SK-N-SH (cell line): ENCODE results near the gene STAP2. TPM values are rescaled to one million over a fixed set of nuclear protein-coding genes. Genes with fewer than 3 reads are reported as not detected.

Experiments used
- CTCF ChIA-PET: fragments of 300-600, 350-600 bp; formaldehyde crosslinking; extraction: SDS; loops from one replicate; lab custom pipeline; 2021; lab: Yijun Ruan, JAX
- POLR2A ChIA-PET: fragments of 350-600 bp; sonication (Branson Sonifier 250); formaldehyde crosslinking; extraction: SDS; loops from one replicate; lab custom pipeline; 2020; ENCODE audit warnings: antibody characterized with exemption, inconsistent platforms; lab: Yijun Ruan, JAX
- DNase-seq: peaks from one replicate; pipeline ENCODE4 v3.0.0; 2012
- H2AFZ ChIP-seq: fragments of 200-600 bp; sonication (generic); 2 replicates; pipeline ENCODE4 v1.8.1; 2016; ENCODE audit warnings: antibody characterized with exemption, mild to moderate bottlenecking, low read depth
- H3F3A ChIP-seq: fragments of 200-600 bp; sonication (generic); replicated peaks from 2 replicates; pipeline ENCODE3; 2016; ENCODE audit warnings: antibody characterized with exemption, mild to moderate bottlenecking; ENCODE audit not compliant: insufficient read depth
- H3K27ac ChIP-seq, 2 experiments: fragments of 200-500 bp in 1 of 2; fragments of 200-600 bp in 1 of 2; sonication (Bioruptor generic) in 1 of 2; sonication (generic), shearing (Covaris generic) in 1 of 2; 2 replicates each; pipeline versions ENCODE4 v1.5.1 to v1.6.1; 2014 to 2016; ENCODE audit warnings: low read depth in 2 of 2, inconsistent platforms in 1 of 2, low read length in 1 of 2, mild to moderate bottlenecking in 1 of 2, mixed read lengths in 1 of 2
- H3K27me3 ChIP-seq: fragments of 200-600 bp; sonication (generic), shearing (Covaris generic); 2 replicates; pipeline ENCODE4 v1.6.1; 2016; ENCODE audit warnings: mixed run types; ENCODE audit not compliant: insufficient read depth
- H3K36me3 ChIP-seq, 2 experiments: fragments of 200-500 bp in 1 of 2; fragments of 200-600 bp in 1 of 2; sonication (Bioruptor generic) in 1 of 2; sonication (generic) in 1 of 2; replicated peaks in 1 of 2; 2 replicates each; pipeline versions ENCODE3 to v1.5.1; 2014 to 2016; ENCODE audit warnings: low read length in 1 of 2, mild to moderate bottlenecking in 1 of 2; ENCODE audit not compliant: insufficient read depth in 2 of 2, control insufficient read depth in 1 of 2
- H3K4me1 ChIP-seq, 2 experiments: fragments of 200-500 bp in 1 of 2; fragments of 200-600 bp in 1 of 2; sonication (Bioruptor generic) in 1 of 2; sonication (generic), shearing (Covaris generic) in 1 of 2; 2 replicates each; pipeline versions ENCODE4 v1.5.1 to v1.6.1; 2014 to 2016; ENCODE audit warnings: low read depth in 1 of 2, low read length in 1 of 2, mixed run types in 1 of 2; ENCODE audit not compliant: insufficient read depth in 2 of 2, control insufficient read depth in 1 of 2
- H3K4me2 ChIP-seq: fragments of 200-600 bp; sonication (generic), shearing (Covaris generic); 2 replicates; pipeline ENCODE4 v1.6.1; 2017; ENCODE audit warnings: mixed run types
- H3K4me3 ChIP-seq, 2 experiments: fragments of 200-500 bp in 1 of 2; fragments of 200-600 bp in 1 of 2; sonication (Bioruptor generic) in 1 of 2; sonication (generic), shearing (Covaris generic) in 1 of 2; 2 replicates each; pipeline versions ENCODE4 v1.5.1 to v1.8.1; 2014 to 2016; ENCODE audit warnings: low read depth in 2 of 2, inconsistent platforms in 1 of 2, low read length in 1 of 2, mild to moderate bottlenecking in 1 of 2, mixed read lengths in 1 of 2, moderate library complexity in 1 of 2
- H3K79me2 ChIP-seq: fragments of 200-600 bp; sonication (generic); 2 replicates; pipeline ENCODE4 v1.8.1; 2017; ENCODE audit warnings: mild to moderate bottlenecking; ENCODE audit not compliant: insufficient read depth
- H3K9ac ChIP-seq: fragments of 200-600 bp; sonication (generic); 2 replicates; pipeline ENCODE4 v1.6.1; 2017; ENCODE audit warnings: mixed run types
- H3K9me2 ChIP-seq: fragments of 200-600 bp; sonication (generic); 2 replicates; pipeline ENCODE4 v1.6.1; 2017; ENCODE audit warnings: mixed run types
- H3K9me3 ChIP-seq: fragments of 200-600 bp; sonication (generic); 2 replicates; pipeline ENCODE4 v1.6.1; 2017; ENCODE audit warnings: mixed run types, mild to moderate bottlenecking, moderate library complexity
- H4K20me1 ChIP-seq: fragments of 200-600 bp; sonication (generic); 2 replicates; pipeline ENCODE4 v1.6.1; 2017; ENCODE audit warnings: mild to moderate bottlenecking, mixed run types; ENCODE audit not compliant: insufficient read depth
- CTCF ChIP-seq: fragments of 200-600 bp; sonication (generic); IDR thresholded peaks from 2 replicates; pipeline ENCODE4 v1.6.1; 2017; ENCODE audit warnings: antibody characterized with exemption, mild to moderate bottlenecking, moderate library complexity
- ELF1 ChIP-seq: IDR thresholded peaks from 2 replicates; pipeline ENCODE4 v1.4.0; 2012
- EZH2phosphoT487 ChIP-seq: fragments of 200-600 bp; sonication (generic); IDR thresholded peaks from 2 replicates; pipeline ENCODE4 v1.6.1; 2017; ENCODE audit warnings: low read depth, mixed run types, mild to moderate bottlenecking, antibody characterized with exemption, moderate library complexity, borderline replicate concordance
- FOSL2 ChIP-seq: IDR thresholded peaks from 2 replicates; pipeline ENCODE4 v1.4.0; 2012; ENCODE audit warnings: low read depth, mild to moderate bottlenecking, moderate library complexity, borderline replicate concordance
- FOXJ3 ChIP-seq: sonication (generic); formaldehyde crosslinking; IDR thresholded peaks from 2 replicates; pipeline ENCODE4 v1.5.1; 2020; ENCODE audit warnings: mild to moderate bottlenecking, missing genetic modification reagents
- FOXM1 ChIP-seq: IDR thresholded peaks from 2 replicates; pipeline ENCODE4 v1.4.0; 2012; ENCODE audit warnings: low read depth, mild to moderate bottlenecking
- GABPA ChIP-seq: IDR thresholded peaks from 2 replicates; pipeline ENCODE4 v1.4.0; 2012; ENCODE audit warnings: low read depth, mild to moderate bottlenecking
- NRF1 ChIP-seq: IDR thresholded peaks from 2 replicates; pipeline ENCODE4 v1.6.1; 2012; ENCODE audit warnings: low read depth, mild to moderate bottlenecking, low read length
- PBX3 ChIP-seq: IDR thresholded peaks from 2 replicates; pipeline ENCODE4; 2012
- SIN3A ChIP-seq: IDR thresholded peaks from 2 replicates; pipeline ENCODE4 v1.6.1; 2012; ENCODE audit warnings: low read depth, mild to moderate bottlenecking, low read length, moderate library complexity, borderline replicate concordance
- SMC3 ChIP-seq: IDR thresholded peaks from 2 replicates; pipeline ENCODE4 v1.6.1; 2012; ENCODE audit warnings: low read depth, low read length, improper control_type of control experiment
- TCF12 ChIP-seq: IDR thresholded peaks from 2 replicates; pipeline ENCODE4 v1.4.0; 2012
- TEAD4 ChIP-seq: IDR thresholded peaks from 2 replicates; pipeline ENCODE4 v1.4.0; 2012; ENCODE audit warnings: mild to moderate bottlenecking, borderline replicate concordance; ENCODE audit not compliant: insufficient read depth
- USF1 ChIP-seq: IDR thresholded peaks from 2 replicates; pipeline ENCODE4 v1.4.0; 2012; ENCODE audit warnings: low read depth, borderline replicate concordance
- YY1 ChIP-seq: IDR thresholded peaks from 2 replicates; pipeline ENCODE4 v1.4.0; 2012; ENCODE audit warnings: low read depth, mild to moderate bottlenecking
- WGBS: methylation state at CpG from one replicate; pipeline ENCODE4 v1.1.6; 2017; ENCODE audit warnings: low lambda C conversion rate; 5-methylcytosine and 5-hydroxymethylcytosine counted together
- polyA plus RNA-seq, 3 experiments: library from polyadenylated mRNA; depleted of rRNA; stranded (reverse); fragments of >200 nt; gene quantifications; 2 replicates each; pipeline ENCODE4 v1.2.3, GENCODE V29; 2012
- TF ChIP-seq, protein P1 (sequence below): fragments of 150-350 bp; IDR thresholded peaks from 2 replicates; pipeline ENCODE4 v1.6.1; 2017; ENCODE audit warnings: antibody characterized with exemption, low read length, low read depth, borderline replicate concordance
- TF ChIP-seq, protein P2 (sequence below): IDR thresholded peaks from 2 replicates; pipeline ENCODE4 v1.4.0; 2012; ENCODE audit warnings: low read depth
- TF ChIP-seq, protein P3 (sequence below): IDR thresholded peaks from 2 replicates; pipeline ENCODE4 v1.6.1; 2012; ENCODE audit warnings: mild to moderate bottlenecking, low read depth, low read length, moderate library complexity

Gene STAP2
- polyA plus RNA-seq, 1 of the 3 experiments (the other 2 are of a cell fraction) = 7.6 TPM

DNA sequence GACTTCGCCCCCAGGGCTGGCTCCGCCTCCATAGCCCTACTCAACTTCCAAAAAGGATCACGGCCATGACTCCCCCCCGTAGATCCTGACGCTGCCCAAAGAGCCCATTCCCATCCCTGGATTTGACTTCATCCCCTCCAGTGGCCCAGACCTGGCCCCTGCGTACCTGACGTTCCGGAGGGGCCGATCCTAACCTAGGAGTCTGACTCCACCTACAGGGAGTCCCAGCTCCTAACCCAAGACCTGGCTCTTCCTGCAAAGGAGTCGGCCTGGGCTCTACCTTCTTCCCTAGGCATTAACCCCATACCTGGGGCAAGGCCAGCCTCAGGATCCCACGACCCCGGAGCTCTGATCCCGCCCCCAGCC lies 10.8 kb downstream of the STAP2 start:
- 25% methylated on average over 8 of the region's 13 CpGs for WGBS
- Histone ChIP-seq H3K27ac (peak overlapping the region; percentile 46 to 74; a peak in 3 of 4 replicates), H3F3A (peaks cover 6% of the 10 kb centered on the region), H3K4me1 (peaks cover 0 to 16% of the 10 kb centered on the region in 2 experiments; a peak in 2 of 4 replicates), H3K9ac (peak overlapping the region; percentile 26; the same call in 1 of the 2 replicates), H2AFZ (peak overlapping the region; percentile 91; the same call in 1 of the 2 replicates), H3K4me3 (peak overlapping the region; percentile 54 to 83), H3K27me3 (no peaks in the 10 kb centered on the region), H4K20me1 (no peaks in the 10 kb centered on the region), H3K79me2 (peaks cover 7% of the 10 kb centered on the region; the same call in 1 of the 2 replicates), H3K9me3 (no peaks in the 10 kb centered on the region), H3K36me3 (no peaks in the 10 kb centered on the region), H3K9me2 (no peaks in the 10 kb centered on the region), H3K4me2 (peak overlapping the region; percentile 81)
- TF ChIP-seq USF1 (no peak), CTCF (no peak), TEAD4 (no peak), EZH2phosphoT487 (no peak), SMC3 (no peak), NRF1 (no peak), YY1 (no peak), PBX3 (no peak), GABPA (no peak), FOSL2 (no peak), SIN3A (no peak), TCF12 (no peak), ELF1 (no peak), FOXJ3 (CRISPR knock-in tag) (no peak), FOXM1 (no peak)
- TF ChIP-seq, protein P1, sequence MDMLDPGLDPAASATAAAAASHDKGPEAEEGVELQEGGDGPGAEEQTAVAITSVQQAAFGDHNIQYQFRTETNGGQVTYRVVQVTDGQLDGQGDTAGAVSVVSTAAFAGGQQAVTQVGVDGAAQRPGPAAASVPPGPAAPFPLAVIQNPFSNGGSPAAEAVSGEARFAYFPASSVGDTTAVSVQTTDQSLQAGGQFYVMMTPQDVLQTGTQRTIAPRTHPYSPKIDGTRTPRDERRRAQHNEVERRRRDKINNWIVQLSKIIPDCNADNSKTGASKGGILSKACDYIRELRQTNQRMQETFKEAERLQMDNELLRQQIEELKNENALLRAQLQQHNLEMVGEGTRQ = no peak
- TF ChIP-seq, protein P2, sequence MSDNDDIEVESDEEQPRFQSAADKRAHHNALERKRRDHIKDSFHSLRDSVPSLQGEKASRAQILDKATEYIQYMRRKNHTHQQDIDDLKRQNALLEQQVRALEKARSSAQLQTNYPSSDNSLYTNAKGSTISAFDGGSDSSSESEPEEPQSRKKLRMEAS = no peak
- TF ChIP-seq, protein P3, sequence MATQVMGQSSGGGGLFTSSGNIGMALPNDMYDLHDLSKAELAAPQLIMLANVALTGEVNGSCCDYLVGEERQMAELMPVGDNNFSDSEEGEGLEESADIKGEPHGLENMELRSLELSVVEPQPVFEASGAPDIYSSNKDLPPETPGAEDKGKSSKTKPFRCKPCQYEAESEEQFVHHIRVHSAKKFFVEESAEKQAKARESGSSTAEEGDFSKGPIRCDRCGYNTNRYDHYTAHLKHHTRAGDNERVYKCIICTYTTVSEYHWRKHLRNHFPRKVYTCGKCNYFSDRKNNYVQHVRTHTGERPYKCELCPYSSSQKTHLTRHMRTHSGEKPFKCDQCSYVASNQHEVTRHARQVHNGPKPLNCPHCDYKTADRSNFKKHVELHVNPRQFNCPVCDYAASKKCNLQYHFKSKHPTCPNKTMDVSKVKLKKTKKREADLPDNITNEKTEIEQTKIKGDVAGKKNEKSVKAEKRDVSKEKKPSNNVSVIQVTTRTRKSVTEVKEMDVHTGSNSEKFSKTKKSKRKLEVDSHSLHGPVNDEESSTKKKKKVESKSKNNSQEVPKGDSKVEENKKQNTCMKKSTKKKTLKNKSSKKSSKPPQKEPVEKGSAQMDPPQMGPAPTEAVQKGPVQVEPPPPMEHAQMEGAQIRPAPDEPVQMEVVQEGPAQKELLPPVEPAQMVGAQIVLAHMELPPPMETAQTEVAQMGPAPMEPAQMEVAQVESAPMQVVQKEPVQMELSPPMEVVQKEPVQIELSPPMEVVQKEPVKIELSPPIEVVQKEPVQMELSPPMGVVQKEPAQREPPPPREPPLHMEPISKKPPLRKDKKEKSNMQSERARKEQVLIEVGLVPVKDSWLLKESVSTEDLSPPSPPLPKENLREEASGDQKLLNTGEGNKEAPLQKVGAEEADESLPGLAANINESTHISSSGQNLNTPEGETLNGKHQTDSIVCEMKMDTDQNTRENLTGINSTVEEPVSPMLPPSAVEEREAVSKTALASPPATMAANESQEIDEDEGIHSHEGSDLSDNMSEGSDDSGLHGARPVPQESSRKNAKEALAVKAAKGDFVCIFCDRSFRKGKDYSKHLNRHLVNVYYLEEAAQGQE = no peak
- ChIA-PET CTCF (interaction anchor here (0.7 to 1.1 kb wide), 3 partner anchors 50 to 72 kb away, joined by 3 to 6 read pairs (median 4); partner anchors contain the start of gene SH3GL1), POLR2A (interaction anchor here (0.8 to 1.1 kb wide), 3 partner anchors 12 to 37 kb away, joined by 3 to 8 read pairs (median 3); no protein-coding TSS in a partner anchor)
- DNase-seq = no peak
